Neuronal stem cell (in vitro differentiated cells): ENCODE data around the gene PGAP6.
A peak's percentile ranks its signal among the peaks of the same experiment; 100 is the strongest.

Experiments used
- DNase-seq: peaks from one replicate; pipeline ENCODE4 v3.0.0-alpha.2; 2013; ENCODE audit warnings: low spot score
- H2AFZ ChIP-seq: one replicate; pipeline ENCODE4 v1.6.1; 2013; ENCODE audit warnings: mild to moderate bottlenecking, low read length, inconsistent platforms
- H2AK5ac ChIP-seq: 2 replicates; pipeline ENCODE4 v1.6.1; 2013; ENCODE audit warnings: low read depth, mild to moderate bottlenecking, inconsistent platforms, low read length, moderate library complexity, mixed read lengths
- H2BK120ac ChIP-seq: 2 replicates; pipeline ENCODE4 v1.6.1; 2013; ENCODE audit warnings: low read depth, mild to moderate bottlenecking, inconsistent platforms, low read length, moderate library complexity, mixed read lengths
- H2BK12ac ChIP-seq: one replicate; pipeline ENCODE4 v1.6.1; 2013; ENCODE audit warnings: low read length, inconsistent platforms
- H2BK15ac ChIP-seq: 2 replicates; pipeline ENCODE4 v1.6.1; 2013; ENCODE audit warnings: mild to moderate bottlenecking, low read length, inconsistent platforms, mixed read lengths
- H2BK5ac ChIP-seq: one replicate; pipeline ENCODE4 v1.6.1; 2013; ENCODE audit warnings: inconsistent platforms, mild to moderate bottlenecking, low read length, moderate library complexity
- H3K14ac ChIP-seq: one replicate; pipeline ENCODE4 v1.6.1; 2013; ENCODE audit warnings: low read length, inconsistent platforms
- H3K18ac ChIP-seq: 2 replicates; pipeline ENCODE4 v1.6.1; 2013; ENCODE audit warnings: low read length, inconsistent platforms
- H3K23ac ChIP-seq: 2 replicates; pipeline ENCODE4 v1.6.1; 2013; ENCODE audit warnings: low read depth, mild to moderate bottlenecking, mixed read lengths, low read length, inconsistent platforms; ENCODE audit not compliant: poor library complexity
- H3K27ac ChIP-seq: replicated peaks from 3 replicates; pipeline ENCODE4 v1.5.1; 2013; ENCODE audit warnings: low read length, inconsistent platforms
- H3K27me3 ChIP-seq, 3 experiments: 2 replicates each; pipeline ENCODE4 v1.6.1; 2013; ENCODE audit warnings: low read length in 3 of 3, mild to moderate bottlenecking in 2 of 3, inconsistent platforms in 1 of 3, low read depth in 1 of 3, mixed read lengths in 1 of 3, moderate library complexity in 1 of 3; ENCODE audit not compliant: control insufficient read depth in 3 of 3, insufficient read depth in 3 of 3
- H3K36me3 ChIP-seq, 2 donors: replicated peaks in 1 of 2; 2 replicates each; pipeline ENCODE4 v1.6.1; 2013; ENCODE audit warnings: low read length in 2 of 2; ENCODE audit not compliant: control insufficient read depth in 2 of 2, insufficient read depth in 2 of 2
- H3K4ac ChIP-seq: 2 replicates; pipeline ENCODE4 v1.6.1; 2013; ENCODE audit warnings: inconsistent platforms, mild to moderate bottlenecking, low read length, moderate library complexity
- H3K4me1 ChIP-seq, 2 donors: 1 replicate in 1 of 2; 2 replicates in 1 of 2; pipeline ENCODE4 v1.6.1; 2013; ENCODE audit warnings: low read length in 2 of 2, low read depth in 1 of 2; ENCODE audit not compliant: control insufficient read depth in 2 of 2, insufficient read depth in 1 of 2
- H3K4me2 ChIP-seq: one replicate; pipeline ENCODE4 v1.6.1; 2013; ENCODE audit warnings: mild to moderate bottlenecking, low read length, inconsistent platforms; ENCODE audit not compliant: insufficient read depth, poor library complexity, severe bottlenecking
- H3K4me3 ChIP-seq, 2 donors: 2 replicates each; pipeline ENCODE4 v1.5.1; 2013; ENCODE audit warnings: low read length in 2 of 2, mild to moderate bottlenecking in 2 of 2, inconsistent platforms in 1 of 2, moderate library complexity in 1 of 2
- H3K79me1 ChIP-seq: one replicate; pipeline ENCODE4 v1.6.1; 2013; ENCODE audit warnings: low read depth, mild to moderate bottlenecking, inconsistent platforms, low read length, moderate library complexity
- H3K9ac ChIP-seq: one replicate; pipeline ENCODE4 v1.6.1; 2013; ENCODE audit warnings: mild to moderate bottlenecking, low read depth, low read length, inconsistent platforms; ENCODE audit not compliant: poor library complexity
- H3K9me3 ChIP-seq, 2 donors: replicated peaks in 1 of 2; 2 replicates each; pipeline versions ENCODE3 to v1.6.1; 2013; ENCODE audit warnings: low read length in 2 of 2, mild to moderate bottlenecking in 2 of 2, inconsistent platforms in 1 of 2, low read depth in 1 of 2, mixed read lengths in 1 of 2, moderate library complexity in 1 of 2; ENCODE audit not compliant: control insufficient read depth in 2 of 2, insufficient read depth in 1 of 2
- H4K8ac ChIP-seq: one replicate; pipeline ENCODE4 v1.6.1; 2013; ENCODE audit warnings: low read depth, mild to moderate bottlenecking, inconsistent platforms, low read length, moderate library complexity
- H4K91ac ChIP-seq: one replicate; pipeline ENCODE4 v1.6.1; 2013; ENCODE audit warnings: low read length, low read depth, mild to moderate bottlenecking, inconsistent platforms; ENCODE audit not compliant: poor library complexity
- WGBS, 2 donors: extraction: QIAGEN DNeasy Blood & Tissue Kit; methylation state at CpG; one replicate each; pipeline ENCODE4 v1.1.7; 2013; ENCODE audit warnings: missing lambda C conversion rate in 2 of 2, mixed read lengths in 1 of 2; ENCODE audit not compliant: insufficient read length in 2 of 2, insufficient replicate concordance in 1 of 2; ENCODE audit errors: extremely low coverage in 2 of 2; 5-methylcytosine and 5-hydroxymethylcytosine counted together

The PGAP6 gene

GRCh38 chr16:352547-353403 is 29.0 kb downstream of the PGAP6 start, which contains the start of gene AXIN1:
TSS of gene AXIN1 (minus strand) at chr16:352723. CDS start at chr16:347025, 5,698 bp downstream.
- no peak within 1 kb of the TSS for H2BK5ac ChIP-seq
- peak within 1 kb of the TSS; percentile 92 for H2AFZ ChIP-seq
- H3K4me2 ChIP-seq, result peak within 1 kb of the TSS; percentile 88
- H3K27me3 ChIP-seq, result peaks cover 0 to 12% (median 0%) of the 10 kb centered on the region in 3 experiments
- peak within 1 kb of the TSS; percentile 93 for H3K18ac ChIP-seq
- peak within 1 kb of the TSS; percentile 68 for H4K91ac ChIP-seq
- peak within 1 kb of the TSS; percentile 44 for H3K23ac ChIP-seq
- no peak within 1 kb of the TSS for H3K27ac ChIP-seq
- H3K4me3 ChIP-seq, result peak within 1 kb of the TSS; percentile 73 to 87
- H3K4ac ChIP-seq, result no peak within 1 kb of the TSS
- WGBS, 2 donors, result no CpG with 5 or more reads among the region's 113 CpGs
- H3K9ac ChIP-seq, result peak within 1 kb of the TSS; percentile 89
- H3K9me3 ChIP-seq, result no peaks in the 10 kb centered on the region
- DNase-seq, result peak; percentile 100
- no peak within 1 kb of the TSS for H2BK12ac ChIP-seq
- no peak within 1 kb of the TSS for H2BK15ac ChIP-seq
- peaks cover 0 to 12% of the 10 kb centered on the region in 2 donors for H3K36me3 ChIP-seq
- H2BK120ac ChIP-seq, result no peak within 1 kb of the TSS
- H3K14ac ChIP-seq, result peak within 1 kb of the TSS; percentile 28
- H2AK5ac ChIP-seq, result peak within 1 kb of the TSS; percentile 23
- H3K4me1 ChIP-seq, result peaks cover 0 to 5% of the 10 kb centered on the region in 2 donors
- H3K79me1 ChIP-seq, result peaks cover 6% of the 10 kb centered on the region
- H4K8ac ChIP-seq, result no peak within 1 kb of the TSS

- Histone ChIP-seq H3K27me3 (peaks cover 0 to 12% (median 0%) of the 10 kb centered on the region in 3 experiments), H2BK15ac (no peak overlapping the region), H3K79me1 (peaks cover 6% of the 10 kb centered on the region), H2AFZ (peak overlapping the region; percentile 66), H4K91ac (no peak overlapping the region), H3K23ac (peak overlapping the region; percentile 44), H2BK12ac (no peak overlapping the region), H3K4me3 (peak overlapping the region; percentile 73 to 87), H2BK5ac (no peak overlapping the region), H3K27ac (no peak overlapping the region), H3K14ac (peak overlapping the region; percentile 28), H3K9ac (peak overlapping the region; percentile 18), H4K8ac (no peak overlapping the region), H3K18ac (peak overlapping the region; percentile 73), H3K36me3 (peaks cover 4 to 20% of the 10 kb centered on the region in 2 donors), H3K9me3 (no peaks in the 10 kb centered on the region), H3K4me1 (peaks cover 0 to 5% of the 10 kb centered on the region in 2 donors), H2BK120ac (no peak overlapping the region), H3K4ac (no peak overlapping the region), H2AK5ac (peak overlapping the region; percentile 14), H3K4me2 (peak overlapping the region; percentile 72)
- no CpG with 5 or more reads among the region's 95 CpGs for WGBS, 2 donors
- DNase-seq, result no peak
Measured at GRCh38 chr16:351804-352520, 29.8 kb downstream of the PGAP6 start.

GRCh38 chr16:350203-350602 is 31.6 kb downstream of the PGAP6 start:
- no peak for DNase-seq
- Histone ChIP-seq H2AK5ac (no peak overlapping the region), H3K4me3 (no peak overlapping the region), H3K36me3 (peaks cover 14 to 37% of the 10 kb centered on the region in 2 donors), H3K9me3 (peaks cover 0 to 8% of the 10 kb centered on the region in 2 donors), H2BK15ac (no peak overlapping the region), H3K18ac (no peak overlapping the region), H3K4me1 (peaks cover 0 to 5% of the 10 kb centered on the region in 2 donors), H2BK5ac (no peak overlapping the region), H3K4ac (no peak overlapping the region), H2BK12ac (no peak overlapping the region), H3K14ac (no peak overlapping the region), H3K4me2 (no peak overlapping the region), H4K91ac (no peak overlapping the region), H3K9ac (no peak overlapping the region), H3K27me3 (peaks cover 0 to 12% (median 0%) of the 10 kb centered on the region in 3 experiments), H4K8ac (no peak overlapping the region), H2AFZ (no peak overlapping the region), H3K27ac (no peak overlapping the region), H2BK120ac (no peak overlapping the region), H3K23ac (no peak overlapping the region), H3K79me1 (peaks cover 3% of the 10 kb centered on the region)
- no CpG with 5 or more reads among the region's 8 CpGs for WGBS, 2 donors

- H2BK120ac ChIP-seq, result no peak overlapping the region
- peaks cover 3 to 15% of the 10 kb centered on the region in 2 donors for H3K9me3 ChIP-seq
- no peak overlapping the region for H2AK5ac ChIP-seq
- H3K4me2 ChIP-seq, result no peak overlapping the region
- H3K27ac ChIP-seq, result no peak overlapping the region
- H2BK12ac ChIP-seq, result no peak overlapping the region
- H4K91ac ChIP-seq, result no peak overlapping the region
- no peak overlapping the region for H4K8ac ChIP-seq
- H2BK15ac ChIP-seq, result no peak overlapping the region
- peaks cover 0 to 5% of the 10 kb centered on the region in 2 donors for H3K4me1 ChIP-seq
- H3K18ac ChIP-seq, result no peak overlapping the region
- no peak overlapping the region for H3K23ac ChIP-seq
- WGBS, 2 donors, result no CpG with 5 or more reads among the region's 7 CpGs
- no peak overlapping the region for H3K4ac ChIP-seq
- H3K9ac ChIP-seq, result no peak overlapping the region
- no peak overlapping the region for H2AFZ ChIP-seq
- no peak for DNase-seq
- peaks cover 0 to 7% (median 0%) of the 10 kb centered on the region in 3 experiments for H3K27me3 ChIP-seq
- H3K79me1 ChIP-seq, result peaks cover 5% of the 10 kb centered on the region
- no peak overlapping the region for H3K14ac ChIP-seq
- H2BK5ac ChIP-seq, result no peak overlapping the region
- H3K4me3 ChIP-seq, result no peak overlapping the region
- H3K36me3 ChIP-seq, result peaks cover 19 to 46% of the 10 kb centered on the region in 2 donors
Measured at GRCh38 chr16:349211-349610, 32.6 kb downstream of the PGAP6 start.
